NCI-H748 treated with DMSO at 0.1 percent for 48 hours (cell line): ENCODE data around the gene TREML2.

Experiments
- DNase-seq: peaks from one replicate; lab custom pipeline; 2025; lab: John Stamatoyannopoulos, UW

Gene TREML2

DNA sequence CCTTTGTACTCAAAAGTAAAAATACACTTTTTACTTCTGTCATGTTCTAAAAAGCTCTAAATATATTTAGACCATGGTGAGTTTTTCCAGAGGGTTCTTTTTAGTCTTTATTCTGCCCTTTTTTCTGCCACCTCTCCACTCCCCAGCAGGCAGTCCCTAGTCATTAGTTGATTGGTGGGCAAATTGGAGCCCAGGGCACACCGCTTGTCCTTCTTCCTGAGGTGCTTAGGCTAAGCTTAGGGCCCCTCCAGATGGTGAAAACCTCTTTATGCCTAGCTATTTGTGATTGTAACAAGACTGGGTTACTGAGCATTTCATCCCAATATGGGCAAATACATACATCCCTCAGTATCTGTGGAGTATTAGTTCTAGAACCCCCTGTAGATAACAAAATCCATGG is 53.0 kb downstream of the TREML2 start:
- no peak for DNase-seq
